RWPE2 (cell line): ENCODE results near the gene FUZ.

Source experiments
- ATAC-seq: fragments of 200-7000 bp; cut with Tn5 transposase; 3 replicates; pipeline ENCODE4 v1.9.1; 2021; ENCODE audit warnings: low read depth
- DNase-seq: peaks from one replicate; pipeline ENCODE4 v3.0.0-alpha.2; 2020; ENCODE audit warnings: low spot score
- H3K27ac ChIP-seq: fragments of 450-650 bp; 2 replicates; pipeline ENCODE4 v1.5.1; 2017; ENCODE audit warnings: mild to moderate bottlenecking; ENCODE audit not compliant: poor library complexity, severe bottlenecking
- H3K27me3 ChIP-seq: fragments of 250-450 bp; sonication (Bioruptor Pico); 2 replicates; pipeline ENCODE4 v1.5.1; 2021; ENCODE audit warnings: mild to moderate bottlenecking, moderate library complexity; ENCODE audit not compliant: insufficient read depth, poor library complexity, severe bottlenecking
- H3K36me3 ChIP-seq: fragments of 250-450 bp; sonication (Bioruptor Pico); 2 replicates; pipeline ENCODE4 v1.5.1; 2020; ENCODE audit warnings: low read depth, mild to moderate bottlenecking, moderate library complexity
- H3K4me1 ChIP-seq: fragments of 250-450 bp; sonication (Bioruptor Pico); 2 replicates; pipeline ENCODE4 v1.5.1; 2021; ENCODE audit warnings: mild to moderate bottlenecking, moderate library complexity; ENCODE audit not compliant: insufficient read depth, poor library complexity, severe bottlenecking
- H3K4me3 ChIP-seq: fragments of 250-450 bp; sonication (Bioruptor Pico); 2 replicates; pipeline ENCODE4 v1.5.1; 2021; ENCODE audit warnings: mild to moderate bottlenecking, moderate library complexity; ENCODE audit not compliant: severe bottlenecking
- H3K9me3 ChIP-seq: fragments of 250-450 bp; sonication (Bioruptor Pico); 2 replicates; pipeline ENCODE4 v1.5.1; 2021; ENCODE audit warnings: mild to moderate bottlenecking, moderate library complexity; ENCODE audit not compliant: severe bottlenecking
- TF ChIP-seq, protein P1 (sequence below): fragments of 450-650 bp; IDR thresholded peaks from one replicate; pipeline ENCODE4 v1.5.1; 2017; ENCODE audit warnings: mild to moderate bottlenecking, moderate library complexity; ENCODE audit not compliant: poor library complexity, severe bottlenecking

FUZ gene

DNA sequence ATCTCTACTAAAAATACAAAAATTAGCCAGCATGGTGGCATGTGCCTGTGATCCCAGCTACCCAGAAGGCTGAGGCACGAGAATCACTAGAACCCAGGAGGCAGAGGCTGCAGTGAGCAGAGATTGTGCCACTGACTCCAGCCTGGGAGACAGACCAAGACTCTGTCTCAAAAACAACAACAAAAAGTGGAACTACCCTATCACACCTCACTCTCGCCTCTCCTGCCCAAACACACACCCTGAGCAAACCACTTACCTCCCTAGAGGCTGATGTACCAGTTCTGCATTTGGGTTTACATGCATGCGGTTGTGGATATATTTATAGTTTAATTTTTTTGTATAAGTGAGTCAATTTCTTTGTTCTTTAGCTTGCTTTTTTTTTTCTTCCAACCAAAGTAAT, 30.2 kb upstream of the FUZ start:
- ATAC-seq (no peak), DNase-seq (no peak)
- Histone ChIP-seq H3K4me3 (no peak overlapping the region), H3K4me1 (peaks cover 5% of the 10 kb centered on the region), H3K9me3 (no peaks in the 10 kb centered on the region), H3K36me3 (peaks cover 21% of the 10 kb centered on the region; the same call in 1 of the 2 replicates), H3K27ac (no peak overlapping the region), H3K27me3 (no peaks in the 10 kb centered on the region)
- TF ChIP-seq, protein P1, sequence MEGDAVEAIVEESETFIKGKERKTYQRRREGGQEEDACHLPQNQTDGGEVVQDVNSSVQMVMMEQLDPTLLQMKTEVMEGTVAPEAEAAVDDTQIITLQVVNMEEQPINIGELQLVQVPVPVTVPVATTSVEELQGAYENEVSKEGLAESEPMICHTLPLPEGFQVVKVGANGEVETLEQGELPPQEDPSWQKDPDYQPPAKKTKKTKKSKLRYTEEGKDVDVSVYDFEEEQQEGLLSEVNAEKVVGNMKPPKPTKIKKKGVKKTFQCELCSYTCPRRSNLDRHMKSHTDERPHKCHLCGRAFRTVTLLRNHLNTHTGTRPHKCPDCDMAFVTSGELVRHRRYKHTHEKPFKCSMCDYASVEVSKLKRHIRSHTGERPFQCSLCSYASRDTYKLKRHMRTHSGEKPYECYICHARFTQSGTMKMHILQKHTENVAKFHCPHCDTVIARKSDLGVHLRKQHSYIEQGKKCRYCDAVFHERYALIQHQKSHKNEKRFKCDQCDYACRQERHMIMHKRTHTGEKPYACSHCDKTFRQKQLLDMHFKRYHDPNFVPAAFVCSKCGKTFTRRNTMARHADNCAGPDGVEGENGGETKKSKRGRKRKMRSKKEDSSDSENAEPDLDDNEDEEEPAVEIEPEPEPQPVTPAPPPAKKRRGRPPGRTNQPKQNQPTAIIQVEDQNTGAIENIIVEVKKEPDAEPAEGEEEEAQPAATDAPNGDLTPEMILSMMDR = no peak

DNA sequence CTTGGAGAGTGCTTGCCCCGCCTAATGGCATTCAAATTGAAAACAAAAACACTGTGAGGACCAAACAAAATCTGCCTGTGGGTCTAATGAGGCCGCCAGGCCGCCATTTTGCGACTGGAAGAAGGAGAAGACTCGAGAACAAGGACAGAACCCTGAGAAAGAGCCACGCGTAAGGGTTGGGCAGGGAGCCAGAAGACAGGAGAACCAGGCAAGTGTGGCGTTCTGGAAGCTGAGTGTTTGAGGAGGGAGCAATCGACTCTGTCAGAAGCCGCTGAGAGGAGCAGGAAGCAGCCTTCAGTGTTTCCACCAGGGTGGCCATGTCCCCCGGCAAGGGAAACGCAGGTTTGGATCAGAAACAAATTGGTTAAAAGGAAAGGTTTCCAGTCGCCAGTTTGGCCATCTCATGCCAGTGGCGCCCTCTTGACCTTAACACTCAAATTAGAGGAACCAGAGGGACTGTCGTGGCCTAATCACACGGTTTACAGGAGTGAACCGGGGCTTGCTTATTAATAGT, 27.7 kb upstream of the FUZ start:
- ATAC-seq (no peak), DNase-seq (no peak)
- Histone ChIP-seq H3K4me1 (no peaks in the 10 kb centered on the region), H3K36me3 (peaks cover 34% of the 10 kb centered on the region), H3K27ac (no peak overlapping the region), H3K9me3 (no peaks in the 10 kb centered on the region), H3K4me3 (no peak overlapping the region), H3K27me3 (no peaks in the 10 kb centered on the region)
- TF ChIP-seq, protein P1 = no peak

DNA sequence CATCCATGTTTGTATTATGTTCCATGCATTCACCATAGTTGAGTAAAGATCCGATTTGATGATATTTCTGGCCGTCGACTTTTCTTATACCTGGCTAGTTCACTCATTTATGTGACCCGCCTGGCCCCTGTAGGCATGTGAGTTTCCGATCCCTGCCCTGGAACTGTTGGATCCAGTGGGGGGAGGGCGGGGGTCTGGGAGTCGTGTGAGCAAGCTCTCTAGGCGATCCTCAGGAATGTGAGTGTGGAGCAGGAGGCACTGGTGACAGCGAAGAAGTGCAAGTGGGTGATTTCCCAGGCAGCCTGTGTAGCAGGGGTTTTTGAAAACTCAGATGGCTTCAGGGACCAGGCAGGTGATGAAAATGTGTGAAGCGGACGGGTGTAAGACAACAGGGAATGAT, 27.2 kb upstream of the FUZ start:
- no peak for ATAC-seq
- Histone ChIP-seq H3K4me1 (no peaks in the 10 kb centered on the region), H3K36me3 (peaks cover 35% of the 10 kb centered on the region), H3K4me3 (no peak overlapping the region), H3K27me3 (no peaks in the 10 kb centered on the region), H3K27ac (no peak overlapping the region), H3K9me3 (no peaks in the 10 kb centered on the region)
- DNase-seq = no peak
- TF ChIP-seq, protein P1 = no peak

DNA sequence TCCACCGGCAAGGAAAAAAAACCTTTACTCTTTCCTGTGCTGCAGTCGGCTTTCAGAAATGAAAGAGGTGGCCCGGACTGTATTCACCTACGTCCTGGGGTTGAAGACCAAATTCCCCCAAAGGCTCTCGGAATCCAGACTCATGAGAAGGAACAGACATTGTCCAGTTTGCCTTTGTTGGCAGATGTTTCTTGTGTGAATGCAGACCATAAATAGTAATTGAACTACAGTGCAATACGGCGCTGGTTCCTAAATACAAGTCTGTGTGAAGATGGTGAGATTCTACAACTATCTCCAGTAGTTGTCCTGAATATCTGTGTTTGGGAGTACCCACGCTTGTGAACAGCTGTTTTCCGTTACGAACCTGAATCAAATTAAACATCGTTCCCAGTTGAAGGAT, 26.6 kb upstream of the FUZ start:
- Histone ChIP-seq H3K27me3 (no peaks in the 10 kb centered on the region), H3K4me1 (no peaks in the 10 kb centered on the region), H3K36me3 (peaks cover 42% of the 10 kb centered on the region), H3K9me3 (no peaks in the 10 kb centered on the region), H3K4me3 (no peak overlapping the region), H3K27ac (no peak overlapping the region)
- TF ChIP-seq, protein P1 = no peak
- DNase-seq (no peak), ATAC-seq (no peak)

DNA sequence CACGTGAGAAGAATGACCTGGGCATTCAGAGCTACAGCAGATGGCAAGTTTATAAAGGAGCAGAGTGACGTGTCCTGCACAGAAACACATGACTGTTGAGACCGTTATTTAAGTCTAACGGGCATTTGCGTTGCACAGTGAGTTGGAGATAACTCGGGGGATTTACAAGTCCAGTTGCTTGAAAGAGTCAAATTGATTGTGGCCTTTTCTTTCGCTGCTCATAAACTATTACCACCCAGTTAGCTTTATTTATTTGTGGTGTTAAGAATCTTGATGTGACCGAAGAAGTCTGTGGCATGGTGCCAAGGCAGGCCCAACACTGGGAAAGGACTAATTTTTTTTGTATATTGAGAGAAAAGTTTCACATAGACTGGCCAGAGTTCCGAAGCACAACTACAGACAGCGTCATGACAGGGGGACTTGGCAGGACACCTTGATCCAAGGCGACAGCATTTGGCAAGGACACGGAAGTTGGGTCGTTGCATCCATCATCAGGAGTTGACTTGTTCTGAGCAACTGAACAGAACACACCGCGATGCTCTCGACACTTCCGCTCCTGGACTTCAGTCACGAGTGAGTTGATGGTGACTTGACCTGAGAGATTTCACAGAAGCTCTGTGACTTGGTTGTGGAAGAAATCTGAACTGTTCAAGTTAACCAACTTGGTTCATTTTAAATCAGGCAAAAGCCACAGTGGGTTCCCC, 25.9 kb upstream of the FUZ start:
- peaks cover 45% of the 10 kb centered on the region for H3K36me3 ChIP-seq
- TF ChIP-seq, protein P1 = no peak
- H3K27ac ChIP-seq = no peak overlapping the region
- H3K4me1 ChIP-seq = no peaks in the 10 kb centered on the region
- H3K4me3 ChIP-seq = no peak overlapping the region
- DNase-seq (no peak), ATAC-seq (no peak)
- no peaks in the 10 kb centered on the region for H3K9me3 ChIP-seq
- no peaks in the 10 kb centered on the region for H3K27me3 ChIP-seq
